SHP77 (cell line): ENCODE data around the gene ITGA8.
A peak's percentile ranks its signal among the peaks of the same experiment; 100 is the strongest.
"Not testable (repeated sequence)": the region's sequence is repeated elsewhere in the genome, so short reads cannot be mapped to it uniquely, and the experiment has no call there.

Experiments used
- DNase-seq, 2 experiments: peaks; one replicate each; lab custom pipeline; 2025; lab: John Stamatoyannopoulos, UW

Gene ITGA8

DNA sequence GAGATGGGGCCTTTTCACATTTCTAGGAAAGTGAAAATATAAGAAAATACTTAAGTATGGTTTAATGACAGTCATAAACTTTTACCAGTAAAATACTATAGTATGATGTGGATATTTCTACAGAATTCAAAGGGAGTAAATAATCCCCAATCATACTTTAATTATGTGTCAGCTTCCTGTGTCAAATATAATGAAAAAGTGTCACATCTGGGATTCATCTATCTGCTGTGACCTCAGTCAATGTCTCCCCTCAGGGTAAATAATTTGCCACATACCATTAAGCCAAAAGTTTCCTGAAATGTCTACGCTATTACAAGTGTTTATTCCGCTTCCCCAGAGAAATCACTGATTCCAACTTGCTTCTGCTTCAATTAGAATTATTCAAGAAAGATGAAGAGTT lies 110.5 kb downstream of the ITGA8 start:
- no peak for DNase-seq

DNA sequence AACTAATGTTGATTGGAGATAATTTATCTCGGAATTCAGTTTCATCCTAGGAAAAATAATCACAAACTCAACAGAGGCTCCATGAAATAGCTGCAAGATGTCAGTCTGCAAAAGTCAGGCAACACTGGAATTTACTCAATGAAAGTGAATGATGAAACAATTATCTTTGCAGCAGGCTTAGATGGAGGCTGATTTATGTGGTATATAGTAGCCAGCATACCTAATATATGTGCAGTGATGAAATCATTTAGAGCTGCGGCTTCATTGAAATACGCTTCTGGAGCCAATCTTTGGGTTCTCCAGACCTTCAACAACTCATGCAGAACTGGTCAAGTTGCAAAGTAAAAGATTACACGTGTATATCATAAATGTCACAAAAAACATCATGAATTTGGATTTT lies 113.3 kb downstream of the ITGA8 start:
- DNase-seq = no peak

DNA sequence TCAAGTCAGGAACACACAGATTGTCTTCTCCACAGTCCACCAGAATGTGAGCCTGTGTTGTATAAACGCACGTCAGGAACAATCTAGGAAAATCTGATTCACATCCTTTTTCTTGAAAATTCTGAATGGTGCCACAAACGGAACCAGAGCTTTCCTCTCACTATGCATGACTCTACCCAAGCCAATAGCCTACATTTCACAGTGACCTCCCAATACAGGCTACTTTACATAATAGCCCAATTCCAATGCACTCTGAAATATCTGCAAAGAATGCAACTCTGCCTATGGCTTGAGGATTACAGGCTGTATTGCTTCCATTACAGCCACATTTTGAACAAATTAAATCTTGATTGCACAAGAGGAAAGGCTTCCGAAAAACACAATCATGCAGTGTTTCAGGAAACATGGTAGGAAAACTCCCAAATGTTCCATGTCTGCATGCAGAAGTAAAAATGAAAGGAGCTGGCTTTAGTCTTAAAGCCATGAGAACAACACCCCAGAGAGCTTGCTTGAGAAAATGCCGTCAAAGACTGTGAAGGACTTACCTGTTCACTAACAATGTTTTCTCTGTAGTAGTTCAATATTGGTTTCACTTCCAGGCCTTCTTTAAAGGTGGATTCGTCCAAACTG lies 113.9 kb downstream of the ITGA8 start:
- no peak for DNase-seq

DNA sequence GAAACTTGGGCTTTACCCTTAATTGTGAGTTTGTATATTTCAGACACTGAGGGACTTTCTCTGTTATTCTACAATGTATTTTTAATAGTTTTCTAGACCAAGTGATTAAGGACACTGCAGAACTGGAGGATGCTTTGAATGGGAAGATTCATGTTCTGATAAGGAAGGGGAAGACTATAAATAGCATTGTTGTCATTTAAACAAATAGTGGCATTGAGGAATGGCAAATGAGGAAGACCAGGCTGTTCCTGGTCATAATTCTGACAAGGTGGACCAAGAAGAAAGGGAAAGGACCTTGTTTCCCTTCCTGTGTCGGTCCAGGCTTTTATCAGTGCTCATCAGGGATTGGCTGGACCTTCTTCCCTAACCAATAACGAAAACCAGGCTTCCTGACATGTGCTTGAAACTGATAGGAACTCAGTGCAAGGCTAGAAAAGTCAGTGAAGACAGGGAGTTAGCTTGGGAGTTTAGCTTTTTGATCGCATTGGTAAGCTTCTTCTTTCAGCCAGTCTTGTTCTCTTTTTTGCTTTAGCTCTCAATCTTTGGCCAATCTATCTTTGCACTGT lies 116.2 kb downstream of the ITGA8 start:
- DNase-seq = no peak

DNA sequence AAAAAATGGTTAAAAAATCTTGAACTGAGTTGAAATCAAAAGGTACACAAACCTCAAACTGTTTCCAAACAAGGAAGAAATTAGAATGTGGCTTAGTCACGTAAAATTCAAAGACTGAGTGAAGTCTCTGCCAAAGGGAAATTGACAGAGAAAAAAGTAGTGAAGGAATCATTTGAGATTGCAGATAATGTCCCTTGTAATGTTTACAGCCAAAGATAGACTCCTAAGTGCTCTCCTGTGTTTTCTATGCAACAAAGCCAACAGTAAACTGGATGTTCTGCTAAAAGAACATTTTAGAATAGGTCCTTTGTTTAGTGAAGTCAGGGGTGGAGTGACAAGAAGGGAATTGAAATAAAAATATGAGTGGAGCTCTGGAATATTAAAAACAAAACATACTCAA lies 117.9 kb downstream of the ITGA8 start:
- DNase-seq = no peak

DNA sequence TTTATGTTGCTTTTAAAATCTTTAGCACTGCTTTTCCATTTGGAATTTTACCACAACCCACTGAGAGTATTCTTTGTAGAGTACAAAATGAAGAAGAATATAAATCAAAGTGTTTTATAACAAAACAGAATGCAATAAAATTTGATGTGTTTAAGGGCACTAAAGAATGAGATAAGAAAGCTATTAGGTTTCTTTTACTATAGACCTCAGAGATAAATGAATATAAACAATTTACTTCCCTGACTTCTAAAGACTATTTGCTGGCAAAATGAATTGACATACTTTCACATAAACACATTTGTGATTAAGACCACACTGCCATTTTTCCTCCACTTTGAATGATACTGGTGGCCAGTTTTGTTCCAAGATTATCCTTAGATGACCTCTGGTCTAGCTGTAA lies 124.5 kb downstream of the ITGA8 start:
- DNase-seq = no peak

DNA sequence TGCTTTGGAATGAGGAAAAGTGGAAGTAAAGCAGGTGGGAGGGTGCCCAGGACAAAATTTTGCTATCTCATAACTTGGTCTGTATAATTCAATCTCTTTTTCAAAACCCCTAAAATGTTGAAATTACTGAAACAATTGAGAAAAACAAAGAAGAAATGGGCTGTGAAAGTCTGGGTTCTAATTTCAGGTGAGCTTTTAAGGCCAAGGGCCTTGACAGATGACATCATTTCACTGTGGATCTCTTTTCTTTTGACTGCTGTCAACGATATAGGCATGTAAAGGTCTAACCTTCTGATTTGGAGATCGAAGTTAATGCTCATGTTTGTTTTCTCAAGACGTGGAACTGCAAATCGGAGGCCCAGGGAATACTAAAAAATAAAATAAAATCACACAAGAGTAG lies 127.8 kb downstream of the ITGA8 start:
- DNase-seq = no peak

DNA sequence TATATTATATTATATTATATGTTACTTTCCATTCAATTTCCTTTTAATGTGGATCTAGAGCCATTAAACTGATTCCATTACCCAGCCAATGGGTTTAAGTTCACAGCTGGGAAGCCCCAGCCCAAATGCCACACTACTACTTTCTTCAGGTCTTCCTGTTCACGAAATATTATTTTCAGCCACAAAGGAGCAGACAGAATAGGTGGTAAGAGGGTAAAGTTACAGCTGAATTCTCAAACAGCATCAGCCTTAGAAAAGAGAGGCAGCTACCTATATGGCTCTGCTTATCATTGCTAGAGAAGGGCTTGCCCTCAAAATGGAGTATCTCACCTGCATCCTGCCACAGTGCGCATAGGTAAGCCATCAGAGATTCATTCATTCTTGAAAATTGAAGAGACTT lies 128.3 kb downstream of the ITGA8 start:
- no peak for DNase-seq

DNA sequence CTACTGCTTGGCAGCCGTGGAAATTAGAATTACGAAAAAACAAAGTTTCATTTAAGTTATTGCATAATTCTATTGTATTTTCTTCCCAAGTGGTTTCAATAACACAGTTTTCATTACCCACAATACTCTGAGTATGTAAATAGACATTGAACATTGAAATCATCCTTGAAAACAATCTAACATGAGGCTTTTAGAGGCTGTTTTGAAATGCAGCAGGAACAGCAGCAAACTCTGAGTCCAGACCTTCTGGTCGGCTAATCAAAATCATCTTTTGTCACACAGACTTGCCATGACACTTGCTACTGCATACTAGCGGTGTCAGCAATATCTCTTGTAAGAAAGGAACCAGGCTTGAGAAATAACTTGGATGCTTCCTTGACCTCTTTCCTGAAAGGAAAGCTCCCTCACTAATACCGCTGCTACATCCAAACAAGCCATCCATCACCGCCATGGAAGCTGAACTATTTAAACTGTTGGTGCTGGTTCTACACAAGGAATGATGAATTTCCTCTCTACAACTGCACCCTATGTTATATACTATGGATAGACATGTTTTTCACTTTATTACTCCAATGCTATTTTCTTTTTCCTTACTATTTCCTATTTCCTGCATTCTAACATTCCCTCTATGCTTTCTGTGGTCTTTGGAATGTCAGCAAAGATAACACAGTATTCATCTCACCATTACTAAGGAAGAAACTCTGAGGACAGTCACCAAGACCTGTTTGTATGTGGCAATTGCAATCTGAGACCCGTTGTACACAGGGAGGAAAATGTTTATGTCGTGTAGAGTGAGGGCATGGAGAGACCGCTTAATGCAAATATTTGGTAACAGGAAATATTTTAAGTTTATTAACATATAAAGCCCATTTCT lies 130.8 kb downstream of the ITGA8 start:
- no peak for DNase-seq

DNA sequence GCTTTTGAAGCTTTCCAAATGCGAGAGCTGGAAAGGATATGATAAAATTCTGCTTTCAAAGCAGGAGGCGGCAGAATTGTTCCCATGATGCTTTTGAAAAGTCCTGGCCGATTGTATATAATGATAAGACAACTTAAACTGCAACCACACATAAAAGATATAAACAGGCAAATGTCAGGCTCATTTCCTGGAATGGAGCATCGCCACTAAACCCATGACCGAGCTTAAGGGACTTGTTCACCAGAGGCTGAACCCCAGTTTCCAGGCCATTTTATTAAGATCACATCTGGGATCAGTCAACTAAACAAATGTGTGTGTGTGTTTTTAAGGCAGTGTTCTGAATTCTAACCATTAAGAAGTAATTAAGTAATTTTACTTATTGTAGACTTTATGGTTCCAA lies 131.6 kb downstream of the ITGA8 start:
- no peak for DNase-seq

DNA sequence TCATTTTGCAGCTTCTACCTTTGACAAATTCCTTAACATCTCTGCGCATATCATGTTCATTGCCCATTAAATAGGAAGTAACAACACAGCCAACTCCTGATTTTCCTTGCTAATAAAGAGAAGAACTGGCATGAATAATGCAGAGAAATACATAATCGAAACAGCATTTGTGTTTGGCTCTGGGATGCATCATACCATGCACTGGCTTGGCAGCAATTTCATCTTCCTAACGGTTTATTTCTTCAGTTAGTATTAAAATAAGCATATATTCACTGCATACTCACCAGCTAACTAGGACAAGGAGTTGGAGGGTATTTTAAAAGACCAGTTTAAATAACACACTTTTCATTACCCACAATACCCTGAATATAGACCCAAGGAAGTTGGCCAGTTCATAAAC lies 132.5 kb downstream of the ITGA8 start:
- no peak for DNase-seq

DNA sequence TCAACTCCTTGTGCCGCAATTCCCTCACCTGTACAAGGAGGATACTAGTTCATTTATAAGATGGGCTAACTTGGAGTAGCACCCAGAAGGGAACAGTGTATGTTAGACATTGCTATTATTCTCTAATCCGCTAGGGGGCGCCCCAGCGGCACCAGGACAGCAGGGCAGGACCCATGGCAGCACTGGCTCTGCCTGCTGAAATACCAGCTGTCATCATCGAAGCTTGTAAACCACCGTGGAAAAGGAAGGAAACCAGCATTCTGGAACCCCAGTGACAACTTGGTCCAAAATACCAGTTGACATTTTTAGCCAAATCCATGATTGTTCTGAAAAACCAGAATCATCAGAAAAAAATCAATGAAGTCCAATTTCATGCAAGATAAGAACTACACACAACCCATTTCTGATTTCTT lies 134.4 kb downstream of the ITGA8 start:
- DNase-seq = peak; percentile 22 to 28

DNA sequence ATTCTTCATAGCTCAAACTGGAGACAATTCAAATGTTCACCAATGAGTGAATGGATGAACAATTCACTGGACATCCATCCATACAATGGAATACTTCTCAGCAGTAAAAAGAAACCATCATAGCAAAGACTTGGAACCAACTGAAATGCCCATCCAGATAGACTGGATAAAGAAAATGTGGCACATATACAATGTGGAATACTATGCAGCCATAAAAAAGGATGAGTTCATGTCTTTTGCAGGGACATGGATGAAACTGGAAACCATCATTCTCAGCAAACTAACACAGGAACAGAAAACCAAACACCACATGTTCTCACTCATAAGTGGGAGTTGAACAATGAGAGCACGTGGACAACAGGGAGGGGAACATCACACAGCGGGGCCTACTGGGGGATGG lies 136.8 kb downstream of the ITGA8 start:
- DNase-seq = not testable (repeated sequence)

DNA sequence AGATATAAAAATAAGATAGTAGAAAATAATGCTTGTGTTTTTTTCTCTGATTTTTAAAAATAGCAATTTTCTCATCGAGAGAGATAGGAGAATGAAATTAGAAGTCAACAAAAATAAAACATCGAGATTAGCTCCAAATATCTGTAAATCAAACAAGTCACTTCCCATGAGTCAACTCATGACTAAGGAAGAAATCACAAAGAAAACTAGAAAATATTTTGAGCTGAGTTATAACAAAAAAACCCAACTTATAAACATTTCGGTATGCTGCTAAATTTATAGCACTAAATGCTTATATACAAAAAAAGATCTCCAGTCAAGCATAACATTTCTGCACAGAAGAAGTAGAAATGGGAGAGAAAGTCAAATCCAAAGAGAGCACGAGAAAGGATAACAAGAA lies 140.1 kb downstream of the ITGA8 start:
- no peak for DNase-seq

DNA sequence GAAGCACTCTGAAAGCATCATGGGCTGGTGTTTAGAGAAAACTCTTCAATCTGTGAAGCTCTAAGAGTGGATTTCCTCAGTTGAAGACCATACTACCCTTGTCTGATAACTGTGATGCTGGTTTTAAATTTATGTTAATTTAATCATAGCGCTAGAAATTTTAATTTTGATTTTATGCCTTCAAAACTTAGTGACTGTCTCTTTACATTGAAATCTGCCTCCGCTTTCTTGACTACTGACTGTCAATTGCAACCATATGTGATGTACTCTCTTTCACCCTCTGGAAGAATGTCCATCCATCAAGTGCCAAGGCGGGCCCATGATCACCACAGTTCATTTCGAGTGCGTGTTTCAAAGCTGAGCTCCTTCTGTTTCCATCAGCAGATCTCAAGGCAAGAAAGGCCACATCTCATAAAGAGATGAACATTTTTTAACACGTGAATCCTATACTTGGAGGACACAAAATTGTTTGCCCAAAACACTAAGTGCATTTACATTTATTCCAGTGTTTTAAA lies 147.1 kb downstream of the ITGA8 start:
- no peak for DNase-seq

DNA sequence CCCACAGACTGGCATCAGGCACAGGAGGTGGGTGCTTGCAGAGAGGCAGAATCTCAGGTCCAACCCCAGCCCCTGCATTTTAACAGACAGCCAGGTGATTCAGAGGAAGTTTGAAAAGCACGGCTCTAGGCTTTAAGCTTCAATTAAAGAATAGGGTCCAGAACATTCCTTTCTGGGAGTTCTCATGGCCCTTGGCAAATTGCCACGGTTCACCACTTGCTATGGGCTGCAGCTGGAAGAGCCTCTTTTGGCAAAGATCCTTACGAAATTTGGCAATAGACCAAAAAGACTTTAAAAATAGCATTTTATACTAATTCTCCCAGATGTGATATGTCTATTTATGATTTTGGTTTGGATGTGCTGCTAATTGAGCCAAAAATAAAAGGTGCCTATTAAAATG lies 148.1 kb downstream of the ITGA8 start:
- DNase-seq = no peak

DNA sequence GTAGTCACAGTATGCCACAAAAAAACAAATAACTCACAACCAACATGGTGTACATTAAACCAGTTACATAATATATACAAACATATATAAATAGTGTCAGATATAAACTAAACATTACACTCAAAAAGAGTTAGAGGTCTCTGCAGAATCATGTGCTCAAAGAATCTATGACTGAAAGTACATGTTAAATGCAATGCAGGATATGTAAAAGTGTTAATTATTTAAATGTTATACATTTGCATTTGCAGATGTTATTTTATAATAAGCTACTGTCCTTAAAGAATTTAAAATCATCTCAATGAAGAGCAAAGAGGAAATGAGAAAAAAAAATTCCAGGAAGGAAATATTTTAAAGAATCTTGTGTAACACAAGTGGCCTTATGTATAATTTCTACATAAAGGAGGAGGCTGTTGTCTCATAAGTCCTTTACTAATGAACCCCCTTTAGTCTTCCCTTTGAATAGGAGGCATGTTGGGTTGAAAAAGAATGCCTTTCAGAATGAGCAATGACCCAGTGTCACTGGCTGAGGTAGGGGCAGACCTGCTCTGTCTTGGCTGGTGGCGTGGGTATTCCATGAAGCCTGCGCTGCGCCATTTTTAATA lies 148.9 kb downstream of the ITGA8 start:
- no peak for DNase-seq

DNA sequence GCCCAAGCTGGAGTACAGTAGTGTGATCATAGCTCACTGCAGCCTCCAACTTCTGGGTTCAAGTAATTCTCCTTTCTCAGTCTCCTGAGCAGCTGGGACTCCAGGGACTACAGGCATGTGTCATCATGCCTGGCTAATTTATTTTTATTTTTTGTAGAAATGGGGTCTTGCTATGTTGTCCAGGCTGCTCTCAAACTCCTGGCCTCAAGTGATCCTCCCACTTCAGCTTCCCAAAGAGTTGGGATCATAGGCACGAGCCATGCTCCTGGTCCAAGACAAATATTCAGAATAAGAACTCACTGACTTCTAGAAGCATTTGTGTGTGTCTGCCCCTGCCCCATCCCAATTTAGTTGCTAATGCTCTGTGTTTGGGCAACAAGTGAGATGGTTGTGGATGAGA lies 151.8 kb downstream of the ITGA8 start:
- no peak for DNase-seq

DNA sequence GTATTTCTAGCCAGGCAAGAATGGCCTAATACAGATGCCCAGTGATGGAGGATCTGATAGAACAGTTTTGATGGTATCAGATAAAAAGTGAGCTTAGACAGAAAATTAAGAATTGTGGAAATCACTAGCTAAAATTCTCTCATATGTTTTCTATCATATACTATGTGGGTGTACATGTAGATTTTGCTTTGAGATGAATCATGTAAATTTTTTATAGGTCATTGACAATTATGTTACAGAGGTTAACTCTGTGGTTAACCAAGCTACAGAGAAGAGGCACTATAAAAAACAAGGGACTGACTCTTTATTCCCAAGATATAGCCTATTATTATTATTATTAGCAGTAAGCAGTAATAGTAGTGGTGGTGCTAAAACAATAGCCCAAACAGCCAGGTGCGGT lies 156.5 kb downstream of the ITGA8 start:
- no peak for DNase-seq

DNA sequence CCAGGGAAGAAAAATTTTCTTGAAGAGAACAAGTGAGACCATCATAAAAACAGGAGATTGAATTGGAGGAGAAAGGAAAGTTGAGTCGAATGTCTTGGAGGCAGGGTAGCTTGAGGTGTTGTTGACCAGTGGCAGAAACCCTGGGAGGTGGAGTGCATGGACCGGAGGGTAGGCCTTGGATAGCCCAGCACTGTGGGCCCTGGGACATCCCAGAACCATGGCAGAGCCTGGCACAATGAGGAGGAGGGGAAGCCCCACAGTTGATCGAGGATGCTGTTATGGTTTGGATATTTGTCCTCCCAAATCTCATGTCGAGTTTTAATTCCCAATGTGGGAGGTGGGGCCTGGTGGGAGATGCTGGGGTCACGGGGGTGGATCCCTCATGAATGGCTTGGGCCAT lies 157.1 kb downstream of the ITGA8 start:
- no peak for DNase-seq

DNA sequence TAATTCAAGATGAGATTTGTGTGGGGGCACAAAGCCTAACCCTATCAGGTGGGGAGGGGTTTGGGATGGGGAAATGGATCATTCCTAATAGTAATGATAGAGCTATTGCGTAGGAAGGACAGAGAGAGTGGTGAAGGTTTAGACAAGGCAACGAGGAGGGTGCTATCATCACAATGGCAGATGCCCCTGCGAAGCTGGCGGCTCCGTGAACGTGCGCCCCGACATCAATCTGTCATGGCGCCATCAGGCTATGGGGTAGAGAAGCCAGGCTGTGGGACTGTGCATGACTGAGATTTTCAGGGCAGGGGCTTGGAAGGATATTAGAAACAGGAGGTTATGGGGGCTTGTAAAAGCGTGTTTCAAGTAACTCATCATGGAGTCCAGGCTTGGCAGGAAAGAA lies 157.6 kb downstream of the ITGA8 start:
- no peak for DNase-seq

DNA sequence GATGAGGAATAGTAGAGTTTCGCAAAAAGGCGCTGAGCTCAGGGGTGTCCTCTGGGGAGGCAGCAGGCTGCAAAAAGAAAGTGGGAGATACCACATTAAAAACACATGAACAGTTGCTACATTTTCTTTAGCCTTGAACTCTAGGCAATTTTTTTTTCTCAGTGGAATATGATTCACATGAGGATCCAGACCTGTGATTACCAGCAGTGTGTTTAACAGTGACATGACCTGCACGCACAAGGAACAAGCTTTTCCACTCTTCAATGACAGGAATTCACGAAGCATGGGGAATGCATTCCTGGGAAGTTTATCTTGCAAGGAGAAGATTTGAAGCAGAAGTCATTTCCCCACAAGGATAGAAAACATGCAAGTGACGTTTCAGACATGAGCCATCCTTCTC lies 161.6 kb downstream of the ITGA8 start:
- DNase-seq = no peak

DNA sequence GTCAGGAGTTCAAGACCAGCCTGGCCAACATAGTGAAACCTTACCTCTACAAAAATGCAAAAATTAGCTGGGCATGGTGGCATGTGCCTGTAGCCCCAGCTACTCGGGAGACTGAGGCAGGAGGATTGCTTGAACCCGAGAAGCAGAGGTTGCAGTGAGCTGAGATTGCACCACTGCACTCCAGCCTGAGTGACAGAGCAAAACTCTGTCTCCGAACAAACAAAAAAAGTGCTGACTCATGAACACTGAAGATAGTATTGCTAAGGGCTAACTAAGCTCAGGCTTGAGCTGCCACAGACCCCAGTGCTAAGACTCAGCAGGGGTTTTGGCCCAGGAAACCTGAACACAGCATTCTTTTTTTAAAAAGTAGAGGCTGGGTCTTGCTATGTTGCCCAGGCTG lies 162.6 kb downstream of the ITGA8 start:
- DNase-seq = not testable (repeated sequence)
